ENCODE results near the gene AFP.

The AFP gene

GRCh38 chr4:73470728-73471127 lies 34.7 kb downstream of the AFP start:
- no peak for TF ChIP-seq CTCF (IDR thresholded peaks at IDR 0.05; ENCODE audit: low read depth, low read length, missing control alignments)
- no peak for DNase-seq (ENCODE audit: extremely low read depth, low read depth)
- H3K4me3 ChIP-seq (replicated peaks; ENCODE audit: low read depth, low read length): no peak overlapping the region

GRCh38 chr4:73477176-73477575 lies 41.2 kb downstream of the AFP start:
- H3K4me3 ChIP-seq (replicated peaks; ENCODE audit: low read depth, low read length): no peak overlapping the region
- no peak for TF ChIP-seq CTCF (IDR thresholded peaks at IDR 0.05; ENCODE audit: low read depth, low read length, missing control alignments)
- DNase-seq (ENCODE audit: extremely low read depth, low read depth): no peak

GRCh38 chr4:73479323-73479722 lies 43.3 kb downstream of the AFP start:
- DNase-seq (ENCODE audit: extremely low read depth, low read depth): no peak
- TF ChIP-seq CTCF (IDR thresholded peaks at IDR 0.05; ENCODE audit: low read depth, low read length, missing control alignments): no peak
- no peak overlapping the region for H3K4me3 ChIP-seq (replicated peaks; ENCODE audit: low read depth, low read length)

- no peak for DNase-seq (ENCODE audit: extremely low read depth, low read depth)
- H3K4me3 ChIP-seq (replicated peaks; ENCODE audit: low read depth, low read length): no peak within 1 kb of the TSS
- no peak for TF ChIP-seq CTCF (IDR thresholded peaks at IDR 0.05; ENCODE audit: low read depth, low read length, missing control alignments)
Measured at GRCh38 chr4:73481358-73481757, 45.3 kb downstream of the AFP start, which contains the start of gene AFM. Gene AFM, plus strand, starts transcription at chr4:73481745. Its CDS starts 31 bp downstream, at chr4:73481776.

- no peak overlapping the region for H3K4me3 ChIP-seq (replicated peaks; ENCODE audit: low read depth, low read length)
- DNase-seq (ENCODE audit: extremely low read depth, low read depth): no peak
- TF ChIP-seq CTCF (IDR thresholded peaks at IDR 0.05; ENCODE audit: low read depth, low read length, missing control alignments): no peak
Measured at GRCh38 chr4:73485085-73485484, 49.1 kb downstream of the AFP start.

- TF ChIP-seq CTCF (IDR thresholded peaks at IDR 0.05; ENCODE audit: low read depth, low read length, missing control alignments): no peak
- no peak for DNase-seq (ENCODE audit: extremely low read depth, low read depth)
- H3K4me3 ChIP-seq (replicated peaks; ENCODE audit: low read depth, low read length): no peak overlapping the region
Measured at GRCh38 chr4:73485596-73485995, 49.6 kb downstream of the AFP start.

- TF ChIP-seq CTCF (IDR thresholded peaks at IDR 0.05; ENCODE audit: low read depth, low read length, missing control alignments): no peak
- no peak for DNase-seq (ENCODE audit: extremely low read depth, low read depth)
- H3K4me3 ChIP-seq (replicated peaks; ENCODE audit: low read depth, low read length): no peak overlapping the region
Measured at GRCh38 chr4:73486497-73486896, 50.5 kb downstream of the AFP start.

Data from HFF-Myc (cell line).